AG04449 (cell line): Measurements from ENCODE around the gene CEP128.
"Not testable (repeated sequence)": the region's sequence is repeated elsewhere in the genome, so short reads cannot be mapped to it uniquely, and the experiment has no call there.

Experiments
- CTCF ChIA-PET: fragments of 350-600 bp; formaldehyde crosslinking; extraction: SDS; loops from one replicate; lab custom pipeline; 2021; ENCODE audit warnings: antibody characterized with exemption; lab: Yijun Ruan, JAX
- POLR2A ChIA-PET: fragments of 400-600, 350-600 bp; formaldehyde crosslinking; extraction: SDS; loops from one replicate; lab custom pipeline; 2020; ENCODE audit warnings: antibody characterized with exemption, inconsistent platforms; lab: Yijun Ruan, JAX
- DNase-seq: peaks from one replicate; pipeline ENCODE4 v3.0.0-alpha.2; 2010; ENCODE audit warnings: low read depth, low spot score
- H3K4me3 ChIP-seq: 2 replicates; pipeline ENCODE4 v1.5.1; 2011; ENCODE audit warnings: low read depth, mild to moderate bottlenecking, control low read depth, low read length
- TF ChIP-seq, protein P1 (sequence below): IDR thresholded peaks from one replicate; pipeline ENCODE4 v1.5.1; 2011; ENCODE audit warnings: mild to moderate bottlenecking, moderate library complexity, low read length, control low read depth, inconsistent platforms; ENCODE audit not compliant: insufficient read depth; ENCODE audit errors: missing control alignments

CEP128 gene

DNA sequence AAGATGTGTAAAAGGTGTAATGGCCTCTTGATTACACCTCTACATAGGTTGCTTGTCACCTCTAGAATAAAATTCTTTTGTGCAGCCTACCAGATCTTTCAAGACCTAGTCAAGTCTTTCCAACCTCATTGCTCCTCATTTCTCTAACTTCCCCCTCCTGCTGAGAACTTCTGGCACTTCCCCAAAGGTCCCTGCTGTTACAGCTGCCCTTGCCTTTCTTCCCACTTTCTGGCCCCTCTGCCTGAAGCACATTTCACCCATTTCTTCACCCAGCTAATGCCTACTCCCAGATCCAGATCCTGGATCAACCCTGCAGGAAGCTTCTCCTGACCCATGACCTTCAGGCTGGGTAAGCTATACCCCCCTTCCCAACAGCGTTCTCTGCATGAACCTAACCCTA, 15.4 kb upstream of the CEP128 start:
- H3K4me3 ChIP-seq: no peak overlapping the region
- ChIA-PET POLR2A (no interaction called here), CTCF (interaction anchor here (1.1 to 9.6 kb wide), 3 partner anchors 16 to 207 kb away, joined by 3 to 138 read pairs (median 41); no protein-coding TSS in a partner anchor)
- no peak for DNase-seq
- TF ChIP-seq, protein P1, sequence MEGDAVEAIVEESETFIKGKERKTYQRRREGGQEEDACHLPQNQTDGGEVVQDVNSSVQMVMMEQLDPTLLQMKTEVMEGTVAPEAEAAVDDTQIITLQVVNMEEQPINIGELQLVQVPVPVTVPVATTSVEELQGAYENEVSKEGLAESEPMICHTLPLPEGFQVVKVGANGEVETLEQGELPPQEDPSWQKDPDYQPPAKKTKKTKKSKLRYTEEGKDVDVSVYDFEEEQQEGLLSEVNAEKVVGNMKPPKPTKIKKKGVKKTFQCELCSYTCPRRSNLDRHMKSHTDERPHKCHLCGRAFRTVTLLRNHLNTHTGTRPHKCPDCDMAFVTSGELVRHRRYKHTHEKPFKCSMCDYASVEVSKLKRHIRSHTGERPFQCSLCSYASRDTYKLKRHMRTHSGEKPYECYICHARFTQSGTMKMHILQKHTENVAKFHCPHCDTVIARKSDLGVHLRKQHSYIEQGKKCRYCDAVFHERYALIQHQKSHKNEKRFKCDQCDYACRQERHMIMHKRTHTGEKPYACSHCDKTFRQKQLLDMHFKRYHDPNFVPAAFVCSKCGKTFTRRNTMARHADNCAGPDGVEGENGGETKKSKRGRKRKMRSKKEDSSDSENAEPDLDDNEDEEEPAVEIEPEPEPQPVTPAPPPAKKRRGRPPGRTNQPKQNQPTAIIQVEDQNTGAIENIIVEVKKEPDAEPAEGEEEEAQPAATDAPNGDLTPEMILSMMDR: no peak

- H3K4me3 ChIP-seq: no peak overlapping the region
- DNase-seq: no peak
- TF ChIP-seq, protein P1: no peak
- POLR2A ChIA-PET: no interaction called here
- CTCF ChIA-PET: interaction anchor here (1.0 to 9.6 kb wide), 12 partner anchors 11 to 509 kb away, joined by 3 to 138 read pairs (median 6); partner anchors contain the start of gene CEP128
Measured at GRCh38 chr14:80956102-80956501, 14.6 kb upstream of the CEP128 start.

DNA sequence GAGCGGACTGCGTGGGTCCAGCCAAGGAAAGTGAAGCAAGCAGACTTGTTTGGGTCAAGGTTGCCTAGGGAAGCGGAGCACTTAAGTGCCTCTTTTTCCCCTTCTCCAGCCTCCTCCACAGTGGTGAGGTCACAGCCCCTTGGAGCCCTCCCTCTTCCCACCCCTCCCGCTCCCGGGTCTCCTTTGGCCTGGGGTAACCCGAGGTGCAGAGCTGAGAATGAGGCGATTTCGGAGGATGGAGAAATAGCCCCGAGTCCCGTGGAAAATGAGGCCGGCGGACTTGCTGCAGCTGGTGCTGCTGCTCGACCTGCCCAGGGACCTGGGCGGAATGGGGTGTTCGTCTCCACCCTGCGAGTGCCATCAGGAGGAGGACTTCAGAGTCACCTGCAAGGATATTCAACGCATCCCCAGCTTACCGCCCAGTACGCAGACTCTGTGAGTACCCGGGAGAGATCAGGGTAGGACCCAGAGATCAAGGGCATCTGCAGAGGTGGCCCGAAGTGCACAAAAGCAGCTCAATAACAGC, 13.9 kb upstream of the CEP128 start, which contains the start of gene TSHR:
TSHR (plus strand) TSS at position 206 of the 526 bp plus-strand sequence; CDS start at position 266, 60 bp downstream.
- CTCF ChIA-PET: interaction anchor here (0.6 to 9.6 kb wide), 22 partner anchors 10 to 509 kb away, joined by 3 to 138 read pairs (median 5); partner anchors contain the start of gene CEP128
- POLR2A ChIA-PET: no interaction called here
- peak within 1 kb of the TSS; percentile 65 for H3K4me3 ChIP-seq
- TF ChIP-seq, protein P1: no peak
- DNase-seq: no peak

GRCh38 chr14:80954687-80955299, 13.3 kb upstream of the CEP128 start:
- ChIA-PET POLR2A (no interaction called here), CTCF (interaction anchor here (0.6 to 9.6 kb wide), 25 partner anchors 9 to 510 kb away, joined by 3 to 138 read pairs (median 5); partner anchors contain the start of gene CEP128)
- DNase-seq: peak; percentile 21
- TF ChIP-seq, protein P1: peak; percentile 59
- peak overlapping the region; percentile 65 for H3K4me3 ChIP-seq

DNA sequence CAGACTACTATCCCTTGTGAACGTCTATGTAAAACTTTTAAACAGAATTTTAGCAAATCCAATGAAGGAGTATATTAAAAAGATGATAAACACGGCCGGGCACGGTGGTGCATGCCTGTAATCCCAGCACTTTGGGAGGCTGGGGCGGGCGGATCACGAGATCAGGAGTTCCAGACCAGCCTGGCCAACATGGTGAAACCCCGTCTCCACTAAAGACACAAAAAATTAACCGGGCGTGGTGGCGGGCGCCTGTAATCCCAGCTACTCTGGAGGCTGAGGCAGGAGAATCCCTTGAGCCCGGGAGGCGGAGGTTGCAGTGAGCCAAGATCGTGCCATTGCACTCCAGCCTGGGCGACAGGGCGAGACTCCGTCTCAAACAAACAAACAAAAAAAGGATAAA, 11.7 kb upstream of the CEP128 start:
- DNase-seq, H3K4me3 ChIP-seq, POLR2A ChIA-PET: not testable (repeated sequence)
- CTCF ChIA-PET: interaction anchor here (3.1 to 9.6 kb wide), 3 partner anchors 10 to 34 kb away, joined by 13 to 138 read pairs (median 41); partner anchors contain the start of gene CEP128

DNA sequence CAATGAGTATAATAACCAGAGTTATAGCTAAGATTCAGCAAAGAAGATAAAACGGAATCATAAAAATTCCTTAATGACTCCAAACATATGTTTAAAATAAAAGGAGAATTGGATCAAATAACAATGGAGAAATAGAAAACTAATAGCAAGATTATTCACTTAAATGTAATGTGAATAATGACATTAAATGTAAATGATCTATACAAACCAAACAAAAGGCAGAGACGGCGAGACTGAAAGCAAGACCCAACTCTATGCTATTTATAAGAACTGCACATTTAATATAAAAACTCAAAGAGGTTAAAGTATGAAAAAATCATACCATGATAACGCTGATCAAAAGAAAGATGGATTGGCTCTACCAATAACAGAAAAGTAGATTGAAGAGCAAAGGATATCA, 10.0 kb upstream of the CEP128 start:
- TF ChIP-seq, protein P1: no peak

More for the DNA sequence above, 10.0 kb upstream of the CEP128 start:
- ChIA-PET CTCF (interaction anchor here (9.6 kb wide), 1 partner anchor 36 kb away, joined by 138 read pairs; no protein-coding TSS in a partner anchor), POLR2A (no interaction called here)
- no peak for DNase-seq
- H3K4me3 ChIP-seq: no peak overlapping the region
